B cell (primary cell): Measurements from ENCODE around the gene HS3ST5.
"Not testable (repeated sequence)": the region's sequence is repeated elsewhere in the genome, so short reads cannot be mapped to it uniquely, and the experiment has no call there.

Experiments
- CTCF ChIP-seq: fragments of 200-600 bp; IDR thresholded peaks from one replicate; pipeline ENCODE4 v1.8.0; 2022; ENCODE audit warnings: antibody characterized with exemption, mild to moderate bottlenecking
- EZH2 ChIP-seq: IDR thresholded peaks from 2 replicates; pipeline ENCODE4 v1.6.1; 2012; ENCODE audit warnings: borderline replicate concordance, low read depth, mild to moderate bottlenecking, moderate library complexity, low read length; ENCODE audit not compliant: insufficient read depth, poor library complexity, severe bottlenecking

- not testable (repeated sequence) for TF ChIP-seq CTCF, EZH2
These were observed 298.3 kb downstream of the HS3ST5 start for GRCh38 chr6:114044566-114044965.
